ENCODE data around the gene SAMSN1. TPM values are rescaled to one million over a fixed set of nuclear protein-coding genes. Genes with fewer than 3 reads are reported as not detected.

SAMSN1 gene
- total and polyA plus RNA-seq, 7 donors, result 4.4 to 16.4 (median 7.5) TPM

GRCh38 chr21:14543983-14544382 is 2.1 kb downstream of the SAMSN1 start:
- no peak for TF ChIP-seq POLR2AphosphoS5 (IDR thresholded peaks at IDR 0.05)
- TF ChIP-seq POLR2A (IDR thresholded peaks at IDR 0.05), result no peak
- no peak for TF ChIP-seq CTCF (IDR thresholded peaks at IDR 0.05)
- TF ChIP-seq EP300 (IDR thresholded peaks at IDR 0.05), result no peak
- WGBS, 2 donors, result 77 to 85% methylated on average over 5 of the region's 5 CpGs
- Histone ChIP-seq H3K9me3 (no peaks in the 10 kb centered on the region), H3K27ac (peak overlapping the region in 1 of 4 donors; percentile 19), H3K4me1 (no peaks in the 10 kb centered on the region), H3K27me3 (no peaks in the 10 kb centered on the region), H3K4me3 (peak overlapping the region in 1 of 4 donors; percentile 22), H3K36me3 (no peaks in the 10 kb centered on the region)
- DNase-seq, result no peak
- intact Hi-C loops (cut with DNase I), result no loop called here

- peak overlapping the region in 1 of 4 donors; percentile 19 for H3K27ac ChIP-seq
- H3K9me3 ChIP-seq, result no peaks in the 10 kb centered on the region
- H3K36me3 ChIP-seq, result no peaks in the 10 kb centered on the region
- intact Hi-C loops (cut with DNase I), result no loop called here
- TF ChIP-seq EP300 (IDR thresholded peaks at IDR 0.05) (no peak), CTCF (IDR thresholded peaks at IDR 0.05) (no peak), POLR2AphosphoS5 (IDR thresholded peaks at IDR 0.05) (no peak), POLR2A (IDR thresholded peaks at IDR 0.05) (no peak)
- no peak overlapping the region for H3K4me3 ChIP-seq
- no peak for DNase-seq
- no peaks in the 10 kb centered on the region for H3K27me3 ChIP-seq
- no peaks in the 10 kb centered on the region for H3K4me1 ChIP-seq
These were observed 3.5 kb downstream of the SAMSN1 start for GRCh38 chr21:14542638-14543037.

GRCh38 chr21:14541841-14542490 is 4.1 kb downstream of the SAMSN1 start:
- Histone ChIP-seq H3K4me3 (no peak overlapping the region), H3K4me1 (no peaks in the 10 kb centered on the region), H3K27ac (peak overlapping the region in 1 of 4 donors; percentile 19), H3K36me3 (no peaks in the 10 kb centered on the region), H3K9me3 (no peaks in the 10 kb centered on the region), H3K27me3 (no peaks in the 10 kb centered on the region)
- DNase-seq, result no peak
- intact Hi-C loops (cut with DNase I), result no loop called here
- TF ChIP-seq POLR2AphosphoS5 (IDR thresholded peaks at IDR 0.05) (peak in 1 of 4 donors; percentile 32), CTCF (IDR thresholded peaks at IDR 0.05) (no peak)
- 49 to 82% methylated on average over 8 of the region's 8 CpGs for WGBS, 2 donors

GRCh38 chr21:14538483-14538882 is 7.6 kb downstream of the SAMSN1 start:
- Histone ChIP-seq H3K36me3 (no peaks in the 10 kb centered on the region), H3K27ac (no peak overlapping the region), H3K9me3 (no peaks in the 10 kb centered on the region), H3K4me1 (no peaks in the 10 kb centered on the region), H3K4me3 (no peak overlapping the region), H3K27me3 (no peaks in the 10 kb centered on the region)
- DNase-seq, result no peak
- intact Hi-C loops (cut with DNase I), result no loop called here
- TF ChIP-seq CTCF (IDR thresholded peaks at IDR 0.05), result no peak
- no peak for TF ChIP-seq POLR2AphosphoS5 (IDR thresholded peaks at IDR 0.05)
- no peak for TF ChIP-seq POLR2A (IDR thresholded peaks at IDR 0.05)
- no peak for TF ChIP-seq EP300 (IDR thresholded peaks at IDR 0.05)

- no peak overlapping the region for H3K4me3 ChIP-seq
- H3K4me1 ChIP-seq, result no peaks in the 10 kb centered on the region
- 96 to 99% methylated on average over 5 of the region's 5 CpGs for WGBS, 2 donors
- intact Hi-C loops (cut with DNase I), result no loop called here
- H3K9me3 ChIP-seq, result no peaks in the 10 kb centered on the region
- TF ChIP-seq POLR2AphosphoS5 (IDR thresholded peaks at IDR 0.05), result no peak
- no peak for TF ChIP-seq POLR2A (IDR thresholded peaks at IDR 0.05)
- no peaks in the 10 kb centered on the region for H3K27me3 ChIP-seq
- H3K27ac ChIP-seq, result no peak overlapping the region
- no peak for DNase-seq
- no peaks in the 10 kb centered on the region for H3K36me3 ChIP-seq
These were observed 9.2 kb downstream of the SAMSN1 start for GRCh38 chr21:14536929-14537328.
